Measurements from ENCODE around the gene ENAM.

The ENAM gene

DNA sequence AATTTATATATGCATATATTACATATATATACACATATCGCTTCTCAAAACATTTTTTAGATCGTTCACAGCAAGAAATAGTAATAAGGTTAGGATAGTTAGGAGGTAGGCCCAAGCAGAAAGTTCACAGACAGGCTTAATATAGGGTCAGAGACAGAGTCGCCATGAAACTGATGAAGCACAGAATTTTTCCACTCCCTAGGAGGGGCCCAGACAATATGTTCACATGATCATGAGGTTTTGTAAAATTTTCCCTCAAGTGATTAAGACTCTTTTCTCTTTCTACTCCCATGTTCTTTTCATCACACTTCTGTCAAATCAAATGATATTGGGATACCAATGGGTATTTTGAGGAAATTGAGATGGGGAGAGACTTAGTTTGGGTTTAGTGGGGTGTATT is 5.2 kb upstream of the ENAM start:
- H4K20me1 ChIP-seq (ENCODE audit: insufficient read depth, low read length) = no peaks in the 10 kb centered on the region
- H3K4me2 ChIP-seq (ENCODE audit: low read length) = no peak overlapping the region
- no peaks in the 10 kb centered on the region for H3K9me2 ChIP-seq (ENCODE audit: low read depth, low read length)
- no peak overlapping the region for H2AFZ ChIP-seq (ENCODE audit: low read length)
- no peaks in the 10 kb centered on the region for H3K4me1 ChIP-seq (ENCODE audit: insufficient read depth, low read length, severe bottlenecking)
- no peak overlapping the region for H3K4me3 ChIP-seq (ENCODE audit: low read depth, low read length, poor library complexity, severe bottlenecking)
- H3K27ac ChIP-seq (ENCODE audit: low read depth, low read length, poor library complexity, severe bottlenecking) = no peak overlapping the region
- no peaks in the 10 kb centered on the region for H3F3A ChIP-seq (ENCODE audit: insufficient read depth, low read length)
- no peaks in the 10 kb centered on the region for H3K27me3 ChIP-seq (ENCODE audit: insufficient read depth, low read length)
- no peaks in the 10 kb centered on the region for H3K79me2 ChIP-seq (ENCODE audit: insufficient read depth, low read length)
- TF ChIP-seq, protein P1, sequence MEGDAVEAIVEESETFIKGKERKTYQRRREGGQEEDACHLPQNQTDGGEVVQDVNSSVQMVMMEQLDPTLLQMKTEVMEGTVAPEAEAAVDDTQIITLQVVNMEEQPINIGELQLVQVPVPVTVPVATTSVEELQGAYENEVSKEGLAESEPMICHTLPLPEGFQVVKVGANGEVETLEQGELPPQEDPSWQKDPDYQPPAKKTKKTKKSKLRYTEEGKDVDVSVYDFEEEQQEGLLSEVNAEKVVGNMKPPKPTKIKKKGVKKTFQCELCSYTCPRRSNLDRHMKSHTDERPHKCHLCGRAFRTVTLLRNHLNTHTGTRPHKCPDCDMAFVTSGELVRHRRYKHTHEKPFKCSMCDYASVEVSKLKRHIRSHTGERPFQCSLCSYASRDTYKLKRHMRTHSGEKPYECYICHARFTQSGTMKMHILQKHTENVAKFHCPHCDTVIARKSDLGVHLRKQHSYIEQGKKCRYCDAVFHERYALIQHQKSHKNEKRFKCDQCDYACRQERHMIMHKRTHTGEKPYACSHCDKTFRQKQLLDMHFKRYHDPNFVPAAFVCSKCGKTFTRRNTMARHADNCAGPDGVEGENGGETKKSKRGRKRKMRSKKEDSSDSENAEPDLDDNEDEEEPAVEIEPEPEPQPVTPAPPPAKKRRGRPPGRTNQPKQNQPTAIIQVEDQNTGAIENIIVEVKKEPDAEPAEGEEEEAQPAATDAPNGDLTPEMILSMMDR (IDR thresholded peaks at IDR 0.05; ENCODE audit: low read length) = no peak
- no peak for TF ChIP-seq EZH2 (IDR thresholded peaks at IDR 0.05; ENCODE audit: borderline replicate concordance, low read length)
- no peaks in the 10 kb centered on the region for H3K9me3 ChIP-seq (ENCODE audit: low read length)
- no peak overlapping the region for H3K9ac ChIP-seq (ENCODE audit: low read length)
- no peaks in the 10 kb centered on the region for H3K36me3 ChIP-seq (ENCODE audit: insufficient read depth, low read length)

GRCh38 chr4:70624226-70624793 is 4.2 kb upstream of the ENAM start:
- no peaks in the 10 kb centered on the region for H3K9me2 ChIP-seq (ENCODE audit: low read depth, low read length)
- no peak overlapping the region for H3K4me3 ChIP-seq (ENCODE audit: low read depth, low read length, poor library complexity, severe bottlenecking)
- H3K27ac ChIP-seq (ENCODE audit: low read depth, low read length, poor library complexity, severe bottlenecking) = no peak overlapping the region
- no peaks in the 10 kb centered on the region for H3K36me3 ChIP-seq (ENCODE audit: insufficient read depth, low read length)
- no peaks in the 10 kb centered on the region for H4K20me1 ChIP-seq (ENCODE audit: insufficient read depth, low read length)
- no peaks in the 10 kb centered on the region for H3F3A ChIP-seq (ENCODE audit: insufficient read depth, low read length)
- no peaks in the 10 kb centered on the region for H3K27me3 ChIP-seq (ENCODE audit: insufficient read depth, low read length)
- no peak for TF ChIP-seq EZH2 (IDR thresholded peaks at IDR 0.05; ENCODE audit: borderline replicate concordance, low read length)
- TF ChIP-seq, protein P1 (IDR thresholded peaks at IDR 0.05; ENCODE audit: low read length) = no peak
- no peaks in the 10 kb centered on the region for H3K9me3 ChIP-seq (ENCODE audit: low read length)
- H3K4me1 ChIP-seq (ENCODE audit: insufficient read depth, low read length, severe bottlenecking) = peaks cover 5% of the 10 kb centered on the region
- no peaks in the 10 kb centered on the region for H3K79me2 ChIP-seq (ENCODE audit: insufficient read depth, low read length)
- no peak overlapping the region for H2AFZ ChIP-seq (ENCODE audit: low read length)
- H3K9ac ChIP-seq (ENCODE audit: low read length) = no peak overlapping the region
- H3K4me2 ChIP-seq (ENCODE audit: low read length) = no peak overlapping the region

DNA sequence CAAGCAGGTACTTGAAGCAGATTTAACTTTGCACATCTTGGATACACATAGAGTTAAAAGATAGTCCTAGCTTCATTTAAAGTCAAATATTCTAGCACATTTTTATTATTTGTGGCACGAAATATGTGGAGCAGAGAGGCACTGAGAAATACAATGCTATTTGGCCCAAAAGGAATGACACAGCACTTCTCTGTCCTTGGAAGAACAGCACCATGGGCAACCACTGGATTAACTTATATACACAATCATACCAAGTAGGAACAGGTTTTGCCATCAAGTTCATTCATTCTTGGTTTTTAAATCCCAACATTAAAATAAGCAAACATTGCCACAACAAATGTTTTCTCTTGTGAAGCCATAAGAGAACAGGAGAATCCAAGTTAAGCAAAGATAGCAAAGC is 924 bp upstream of the ENAM start:
- Histone ChIP-seq H3K36me3 (ENCODE audit: insufficient read depth, low read length) (no peaks in the 10 kb centered on the region), H3K9me3 (ENCODE audit: low read length) (no peaks in the 10 kb centered on the region), H4K20me1 (ENCODE audit: insufficient read depth, low read length) (no peaks in the 10 kb centered on the region), H3K9ac (ENCODE audit: low read length) (no peak overlapping the region), H3K79me2 (ENCODE audit: insufficient read depth, low read length) (no peaks in the 10 kb centered on the region), H3K4me2 (ENCODE audit: low read length) (no peak overlapping the region), H3K4me3 (ENCODE audit: low read depth, low read length, poor library complexity, severe bottlenecking) (no peak overlapping the region), H3F3A (ENCODE audit: insufficient read depth, low read length) (no peaks in the 10 kb centered on the region), H3K27ac (ENCODE audit: low read depth, low read length, poor library complexity, severe bottlenecking) (no peak overlapping the region), H2AFZ (ENCODE audit: low read length) (no peak overlapping the region), H3K27me3 (ENCODE audit: insufficient read depth, low read length) (no peaks in the 10 kb centered on the region), H3K9me2 (ENCODE audit: low read depth, low read length) (no peaks in the 10 kb centered on the region), H3K4me1 (ENCODE audit: insufficient read depth, low read length, severe bottlenecking) (peaks cover 8% of the 10 kb centered on the region)
- TF ChIP-seq, protein P1 (IDR thresholded peaks at IDR 0.05; ENCODE audit: low read length) = no peak
- no peak for TF ChIP-seq EZH2 (IDR thresholded peaks at IDR 0.05; ENCODE audit: borderline replicate concordance, low read length)

Measured in OCI-LY1 (cell line).